Stimulated activated CD4-positive, alpha-beta T cell treated with anti-CD3 and anti-CD28 coated beads, Interleukin-15, amount 100 ng/mL, for 1 hour (primary cell): ENCODE measurements around the gene AKT3.
A peak's percentile ranks its signal among the peaks of the same experiment; 100 is the strongest.
"Not testable (repeated sequence)": the region's sequence is repeated elsewhere in the genome, so short reads cannot be mapped to it uniquely, and the experiment has no call there.

Source experiments
- DNase-seq, 2 donors: peaks; one replicate each; pipeline ENCODE4 v3.0.0-alpha.2; 2020; ENCODE audit warnings: low read depth in 1 of 2, low spot score in 1 of 2

The AKT3 gene

DNA sequence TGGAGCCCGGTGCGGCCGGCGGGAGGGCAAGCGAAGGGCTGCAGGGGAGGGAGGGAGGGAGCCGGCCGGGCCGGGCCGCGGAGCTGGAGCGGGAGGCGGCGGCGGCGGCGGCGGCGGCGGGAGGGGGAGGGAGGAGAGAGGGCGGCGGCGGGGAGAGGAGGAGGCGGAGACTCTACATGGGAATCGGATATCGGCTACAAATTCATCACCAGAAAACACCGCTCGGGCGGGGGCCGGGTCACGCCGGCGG, at the start of gene AKT3:
Gene AKT3, minus strand, starts transcription at position 42 of the 250 bp plus-strand sequence. CDS start 7,073 bp downstream, outside the sequence.
- no peak for DNase-seq

GRCh38 chr1:243898278-243898677, 48.2 kb upstream of the AKT3 start:
- DNase-seq = no peak

DNA sequence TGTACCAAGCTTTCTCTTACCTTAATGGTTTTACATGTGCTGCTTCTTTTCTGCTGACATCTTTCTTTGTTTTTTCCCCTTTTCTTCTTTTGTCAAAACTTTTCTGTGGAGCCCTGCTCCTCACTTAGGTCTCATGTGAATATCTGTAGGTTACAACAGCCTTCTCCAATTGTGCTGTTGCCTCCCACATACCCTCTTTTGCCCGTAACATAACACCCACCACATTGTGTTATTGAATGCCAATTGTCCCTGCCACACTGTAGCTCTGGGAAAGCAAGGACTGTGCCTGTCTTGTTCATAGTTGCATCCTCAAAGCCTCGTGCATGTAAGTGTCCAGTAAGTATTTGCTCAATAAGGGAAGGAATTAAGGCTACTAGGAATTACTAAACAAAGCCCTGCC, 46.3 kb upstream of the AKT3 start:
- DNase-seq = no peak

DNA sequence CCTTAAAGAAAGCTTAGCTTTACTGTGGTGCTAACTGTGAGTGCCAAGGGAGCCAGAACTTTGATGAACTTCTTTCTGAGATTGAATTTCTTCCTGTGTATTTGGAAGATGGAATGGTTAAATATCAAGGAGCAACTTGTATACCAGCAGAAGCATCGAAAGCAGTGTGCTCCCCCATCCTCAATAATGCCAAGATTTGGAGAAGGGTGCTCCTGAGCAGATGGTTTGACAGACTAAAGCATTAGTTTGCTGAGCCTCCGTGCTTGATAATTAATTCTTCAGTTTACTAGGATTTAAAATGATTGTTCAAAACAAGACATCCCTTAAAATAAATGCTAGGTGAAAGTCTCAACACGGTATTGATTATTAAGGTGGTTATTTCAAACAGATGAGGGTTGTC, 42.4 kb upstream of the AKT3 start:
- DNase-seq = no peak

DNA sequence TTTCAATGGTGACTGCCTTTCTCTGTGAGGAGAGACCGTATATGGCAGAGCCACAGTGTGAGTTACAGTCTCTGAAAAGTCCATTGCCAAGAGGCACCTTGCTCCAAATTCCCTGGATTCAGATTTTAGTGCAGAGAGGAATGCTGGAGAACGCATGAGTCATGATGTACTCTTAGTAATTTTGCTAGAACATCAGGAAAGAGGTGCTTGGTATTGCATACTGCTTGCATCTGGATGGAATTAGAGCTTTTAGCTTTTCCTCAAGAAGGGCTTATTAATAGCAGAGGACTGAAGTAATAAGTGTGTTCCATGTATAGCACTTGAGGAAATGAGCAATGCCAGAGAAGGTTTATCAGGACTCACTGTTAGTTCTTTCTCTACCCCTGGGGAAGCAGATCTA, 40.5 kb upstream of the AKT3 start:
- DNase-seq = no peak

DNA sequence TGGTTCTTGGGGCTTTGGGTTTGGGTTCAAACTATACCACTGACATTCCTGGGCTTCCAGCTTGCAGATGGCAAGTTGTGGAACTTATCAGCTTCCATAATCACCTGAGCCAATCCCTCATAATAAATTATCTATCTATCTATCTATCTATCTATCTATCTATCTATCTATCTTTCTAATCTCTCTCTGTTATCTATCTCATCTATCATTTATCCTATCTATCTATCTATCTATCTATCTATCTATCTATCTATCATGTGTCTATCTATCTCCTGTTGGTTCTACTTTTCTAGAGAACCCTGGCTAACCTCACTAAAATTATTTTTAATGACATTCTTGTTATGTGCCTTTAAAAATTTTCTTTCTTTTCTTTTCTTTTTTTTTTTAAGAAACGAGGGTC, 35.8 kb upstream of the AKT3 start:
- DNase-seq = no peak

DNA sequence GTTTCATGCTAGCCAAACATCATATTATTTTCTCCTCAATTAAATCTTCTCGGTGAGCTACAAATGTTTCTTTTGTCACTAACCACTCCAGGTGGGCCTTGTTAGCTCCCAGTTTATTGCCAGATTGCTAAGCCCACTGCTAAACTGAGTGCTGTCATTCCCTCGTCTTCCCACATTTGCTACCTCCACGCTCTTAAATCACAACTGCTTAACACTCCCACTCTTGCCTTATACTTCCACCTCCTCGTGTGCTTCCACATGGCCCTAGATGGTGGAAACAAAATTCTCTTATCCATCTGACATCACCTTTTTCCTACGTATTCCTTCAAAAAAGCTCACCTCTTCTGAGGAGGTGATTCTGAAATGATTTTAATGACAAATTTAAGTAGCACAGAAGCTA, 34.6 kb upstream of the AKT3 start:
- DNase-seq = no peak

DNA sequence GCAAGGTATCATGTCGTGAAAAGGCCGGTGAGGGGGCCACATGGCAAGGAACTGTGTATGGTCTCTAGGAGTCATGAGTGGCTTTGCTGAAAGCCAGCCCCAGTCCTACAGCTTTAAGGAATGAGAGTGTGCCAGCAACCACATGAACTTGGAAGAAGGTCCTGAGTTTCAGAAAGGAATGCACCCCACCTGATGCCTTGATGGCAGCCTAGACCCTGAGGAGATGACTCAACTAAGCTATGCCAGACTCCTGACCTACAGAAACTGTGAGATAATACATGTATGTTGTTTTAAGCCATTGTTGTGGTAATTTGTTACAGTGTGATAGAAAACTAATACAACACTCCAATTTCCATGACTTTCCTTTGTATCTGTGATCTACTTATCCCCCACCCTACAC, 33.5 kb upstream of the AKT3 start:
- DNase-seq = no peak

DNA sequence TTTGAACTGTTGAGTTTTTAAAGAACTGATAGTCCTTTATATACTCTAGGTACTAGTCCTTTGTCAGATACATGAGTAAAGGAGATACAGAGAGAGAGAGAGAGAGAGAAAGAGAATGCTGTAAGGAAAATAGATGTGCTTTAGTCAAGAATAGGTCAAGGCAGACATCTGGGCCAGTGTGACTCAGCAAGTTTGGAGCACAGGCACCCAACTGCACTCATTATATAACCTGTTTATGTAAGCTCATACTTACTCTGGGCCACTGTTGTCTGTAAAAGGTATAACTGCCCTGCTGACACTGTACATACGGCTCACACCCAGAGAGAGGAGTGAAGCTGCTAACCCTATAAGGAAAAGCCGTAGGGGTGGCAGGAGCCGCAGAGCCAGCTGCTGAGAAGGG, 32.2 kb upstream of the AKT3 start:
- DNase-seq = no peak

- DNase-seq = not testable (repeated sequence)
Measured at GRCh38 chr1:243877058-243877457, 27.0 kb upstream of the AKT3 start.

- no peak for DNase-seq
Measured at GRCh38 chr1:243855616-243856318, 5.7 kb upstream of the AKT3 start.

DNA sequence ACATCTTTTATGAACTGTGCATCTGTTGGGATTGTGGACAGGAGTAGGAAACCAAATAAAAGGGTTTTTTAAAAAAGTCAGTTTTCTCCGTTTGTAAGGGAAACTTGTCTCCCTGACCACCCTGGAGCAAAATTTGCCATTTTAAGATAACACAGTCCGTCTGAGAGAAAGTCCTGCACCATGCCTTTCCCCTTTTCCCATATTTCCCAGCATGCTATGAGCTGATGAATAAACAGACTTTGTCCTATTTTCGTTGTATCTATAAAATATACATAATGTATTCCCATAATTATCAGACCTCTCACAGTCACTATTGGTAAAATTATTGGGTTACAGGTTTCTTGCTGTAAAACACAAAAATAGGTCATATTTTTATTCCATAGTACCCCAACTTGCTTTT, 1.7 kb upstream of the AKT3 start:
- no peak for DNase-seq

DNA sequence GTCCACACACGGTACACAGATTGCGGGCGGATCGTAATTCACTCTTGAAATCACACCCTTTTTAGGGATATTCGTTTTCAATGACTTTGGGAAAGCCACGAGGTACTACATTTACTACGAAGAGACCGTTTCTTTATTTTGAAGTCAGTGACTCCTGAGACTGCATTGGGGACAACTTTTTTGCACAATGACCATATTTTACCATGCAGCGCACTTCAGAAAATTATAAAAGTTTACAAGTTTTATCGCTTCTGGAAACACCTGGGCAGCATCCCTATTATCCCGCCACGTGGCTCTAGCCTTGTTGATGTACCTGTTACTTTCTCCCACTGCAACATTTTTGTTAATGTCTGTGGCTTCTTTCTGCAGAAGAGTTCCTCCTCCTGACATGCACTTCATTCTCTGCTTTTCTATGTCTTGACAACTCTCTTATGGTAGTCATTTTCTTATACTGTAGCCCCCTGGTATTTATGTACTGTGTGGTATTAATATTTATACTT, 1.3 kb upstream of the AKT3 start:
- DNase-seq = no peak

DNA sequence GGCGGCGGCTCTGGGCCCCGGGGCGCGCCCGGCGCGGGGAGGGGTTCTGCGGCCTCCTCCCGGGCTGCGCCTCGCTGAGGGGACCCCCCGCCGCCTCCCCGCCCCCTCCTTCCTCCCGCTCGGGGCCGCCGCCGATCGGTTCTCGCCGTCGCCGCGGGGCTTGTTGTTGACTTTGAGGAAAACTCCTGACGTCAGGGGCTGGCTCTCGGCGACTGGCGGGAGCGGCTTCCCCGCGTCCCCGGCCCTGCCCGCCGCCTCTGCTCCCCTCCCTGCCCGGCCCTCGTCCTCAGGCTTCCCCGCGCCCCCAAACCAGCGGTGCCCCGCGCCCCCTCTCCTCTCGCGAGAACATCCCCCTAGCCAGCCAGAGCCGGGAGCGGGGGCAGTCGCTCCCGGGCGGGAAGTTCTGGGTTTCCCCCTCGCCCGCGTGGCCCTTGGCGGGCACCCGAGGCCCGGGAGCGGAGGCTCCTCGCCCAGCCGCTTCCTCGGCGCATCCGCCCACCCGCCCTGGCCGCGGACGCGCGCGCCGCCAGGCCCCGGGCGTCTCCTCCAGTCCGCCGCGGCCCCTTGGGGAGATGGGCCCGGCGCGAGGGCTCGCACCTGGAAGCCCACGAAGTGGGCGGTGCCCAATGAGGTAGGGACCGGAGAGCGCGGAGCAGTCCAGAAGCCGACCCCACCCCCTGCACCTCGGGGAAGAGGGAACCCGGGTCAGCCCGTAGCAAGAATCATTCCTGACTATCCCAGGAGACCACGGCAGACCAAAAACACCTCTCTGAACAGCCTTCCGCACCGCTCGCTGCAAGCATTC, 611 bp upstream of the AKT3 start:
- peak; percentile 72 to 75 for DNase-seq

DNA sequence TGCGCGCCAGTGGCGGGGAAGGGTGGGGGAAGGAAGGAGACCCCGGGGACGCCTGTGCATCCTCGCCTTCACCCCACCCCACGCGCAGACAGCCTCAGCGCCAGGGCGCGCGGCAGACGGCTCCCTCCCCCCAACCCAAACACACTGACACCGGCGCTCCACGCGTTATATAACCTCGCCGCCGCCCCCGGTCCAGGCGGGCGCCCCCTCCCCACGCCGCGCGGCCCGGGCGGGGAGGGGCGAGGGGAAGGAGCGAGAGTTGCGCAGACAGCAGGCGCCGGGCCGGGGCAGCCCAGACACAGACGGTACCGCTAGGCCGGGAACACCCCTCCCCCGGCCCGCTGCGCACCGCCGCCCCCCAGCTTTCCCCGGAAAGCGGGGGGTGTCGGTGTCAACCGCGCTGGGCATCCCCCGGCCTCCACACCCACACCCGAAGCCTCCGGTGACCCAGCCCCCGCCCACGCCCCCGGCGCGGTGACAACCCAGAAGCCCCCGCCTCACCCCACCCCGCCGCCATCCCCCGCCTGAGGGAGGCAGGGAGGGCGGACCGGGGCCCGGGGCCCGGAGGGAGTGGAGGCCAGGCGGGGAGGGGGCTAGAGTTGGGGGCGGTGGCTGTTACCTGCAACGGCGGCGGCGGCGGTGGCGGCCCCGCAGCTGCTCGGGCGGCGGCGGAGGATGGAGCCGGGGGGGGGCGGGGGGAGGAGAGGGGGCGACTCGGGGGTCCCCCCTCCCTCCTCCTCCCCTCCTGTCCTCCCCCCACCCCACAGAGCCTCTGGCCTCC, 432 bp downstream of the AKT3 start:
- DNase-seq = peak; percentile 44 to 70

DNA sequence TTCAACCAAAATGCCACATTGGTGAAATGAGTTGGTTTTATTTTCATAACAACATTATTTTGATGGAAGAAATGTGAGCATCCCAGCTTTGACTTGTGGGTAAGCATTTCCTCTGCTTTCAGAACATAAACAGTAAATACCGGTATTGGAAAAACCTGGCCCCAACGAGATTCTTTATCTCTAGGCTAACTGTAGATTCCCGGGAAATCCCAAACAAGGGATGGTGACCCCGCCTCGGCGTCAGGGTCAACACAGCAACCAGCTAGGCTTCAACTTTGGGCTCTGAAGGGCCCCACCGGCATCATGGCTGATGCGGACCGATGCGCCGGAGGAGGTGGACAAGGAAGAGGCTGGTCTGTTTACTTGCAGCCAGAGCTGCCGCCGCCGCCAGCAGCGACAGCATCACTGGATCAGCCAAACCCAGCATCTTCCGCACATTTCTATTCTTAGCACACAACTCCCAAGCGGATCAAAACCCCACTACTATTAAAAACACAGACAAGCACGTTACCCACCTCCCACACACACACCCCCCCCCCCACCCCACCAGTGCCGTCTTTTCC, 1.1 kb downstream of the AKT3 start:
- peak in 1 of 2 donors; percentile 10 for DNase-seq

DNA sequence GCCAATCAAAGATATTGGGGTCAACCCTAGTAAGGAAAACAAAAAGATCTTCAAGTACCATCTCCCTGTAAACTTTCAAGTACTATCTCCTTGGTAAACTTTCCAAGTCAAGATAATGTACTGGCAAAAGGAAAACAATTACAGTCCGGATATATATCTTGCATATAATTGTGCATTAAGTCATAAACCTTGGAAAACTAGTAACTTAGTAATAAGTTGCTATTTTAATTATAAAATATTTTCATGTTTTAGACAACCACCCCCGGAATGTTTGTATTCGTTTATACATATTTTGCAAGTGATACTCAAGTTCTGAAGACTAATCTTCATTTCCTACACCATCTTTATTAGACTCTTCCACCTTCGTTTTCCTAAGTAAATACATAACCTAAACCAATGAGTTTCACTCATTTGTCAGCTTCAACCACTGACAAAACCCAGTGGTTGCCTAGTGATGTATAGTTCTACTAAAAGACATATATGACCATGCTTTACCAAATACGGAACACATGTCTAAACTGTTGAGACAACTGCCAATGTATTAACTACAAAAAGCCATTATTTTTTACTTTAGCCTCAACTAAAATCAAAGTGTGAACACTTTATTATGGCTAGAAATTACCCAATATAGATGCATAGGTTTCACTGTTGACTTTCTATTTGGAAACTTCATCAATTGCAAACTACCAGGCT, 1.7 kb downstream of the AKT3 start:
- no peak for DNase-seq

DNA sequence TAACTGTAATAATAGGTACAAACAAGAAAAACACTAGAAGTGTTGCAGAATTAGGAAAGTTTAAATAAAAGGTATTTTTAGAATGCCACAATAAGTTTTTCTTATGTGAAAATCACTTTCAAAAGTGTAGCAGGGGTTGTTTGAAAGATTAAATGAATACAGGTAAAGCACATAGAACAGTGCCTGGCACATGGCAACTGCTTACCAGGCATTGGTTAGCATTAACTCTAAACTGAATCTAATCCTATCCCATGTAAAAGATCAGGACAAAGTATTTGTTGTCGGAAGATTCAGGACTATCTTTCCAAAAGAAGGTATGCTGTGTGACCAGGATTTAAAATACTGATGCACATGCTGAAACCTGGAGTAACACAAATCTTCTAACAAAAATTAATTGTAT, 3.3 kb downstream of the AKT3 start:
- no peak for DNase-seq

GRCh38 chr1:243845888-243846287, 4.2 kb downstream of the AKT3 start:
- DNase-seq = no peak

DNA sequence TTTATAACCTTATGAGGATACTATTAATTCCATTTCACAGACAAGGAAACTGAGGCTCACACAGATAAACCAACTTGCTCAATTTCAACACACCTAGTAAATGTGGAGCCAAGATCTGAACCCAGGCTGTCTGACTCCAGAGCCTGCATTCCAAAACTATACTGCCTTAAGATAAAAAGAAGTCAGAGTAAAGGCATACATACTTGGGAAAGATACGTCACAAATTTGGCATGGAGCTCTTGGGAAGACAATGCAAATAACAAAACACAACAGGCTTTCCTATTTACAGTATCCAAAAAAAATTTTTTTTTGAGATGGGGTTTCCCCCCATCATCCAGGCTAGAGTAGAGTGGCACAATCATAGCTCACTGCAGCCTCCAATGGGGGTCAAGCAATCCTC, 5.9 kb downstream of the AKT3 start:
- no peak for DNase-seq

- no peak for DNase-seq
Measured at GRCh38 chr1:243842978-243843511, 7.0 kb downstream of the AKT3 start.
